Lower lobe of right lung (tissue), 2 donors: Measurements from ENCODE around the gene LMCD1. TPM values are rescaled to one million over a fixed set of nuclear protein-coding genes. Genes with fewer than 3 reads are reported as not detected.

ENCODE experiments used
- ATAC-seq, 2 donors: fragments of 200-7000 bp; cut with Tn5 transposase; one replicate each; pipeline ENCODE4 v1.9.1; 2020 to 2022; ENCODE audit warnings: mild to moderate bottlenecking in 2 of 2, moderate library complexity in 2 of 2
- DNase-seq: peaks from one replicate; pipeline ENCODE4 v3.0.0-alpha.2; 2020
- H3K27ac ChIP-seq: fragments of 200-600 bp; one replicate; pipeline ENCODE4 v1.8.0; 2022
- H3K27me3 ChIP-seq: fragments of 200-600 bp; one replicate; pipeline ENCODE4 v1.8.0; 2022; ENCODE audit warnings: low read depth
- H3K36me3 ChIP-seq: fragments of 200-600 bp; one replicate; pipeline ENCODE4 v1.8.0; 2022; ENCODE audit warnings: mild to moderate bottlenecking
- H3K4me1 ChIP-seq: fragments of 200-600 bp; one replicate; pipeline ENCODE4 v1.8.0; 2022
- H3K4me3 ChIP-seq: fragments of 200-600 bp; one replicate; pipeline ENCODE4 v1.8.0; 2022; ENCODE audit warnings: mild to moderate bottlenecking
- H3K9me3 ChIP-seq: fragments of 200-600 bp; one replicate; pipeline ENCODE4 v1.8.0; 2022
- intact Hi-C: fragments of 100-400 bp; cut with DNase I; formaldehyde crosslinking; loops from one replicate; pipeline ENCODE4 v1.11.0; 2022
- total RNA-seq: library from RNA; stranded (reverse); fragmentation: NEBNext Ultra II Directional; extraction: Animal tissue kit (Norgen Biotek cat#: 25700); gene quantifications from one replicate; pipeline ENCODE4 v1.2.1, GENCODE V29; 2021
- TF ChIP-seq, protein P1 (sequence below): fragments of 200-600 bp; IDR thresholded peaks from one replicate; pipeline ENCODE4 v1.8.0; 2022; ENCODE audit warnings: antibody characterized with exemption, mild to moderate bottlenecking
- donor health status: DM: no; HTN: yes; CAD: no; lungs with severe emphysema.

Gene LMCD1
- total RNA-seq, 1 donor from 2014 or later, result 93.6 TPM

DNA sequence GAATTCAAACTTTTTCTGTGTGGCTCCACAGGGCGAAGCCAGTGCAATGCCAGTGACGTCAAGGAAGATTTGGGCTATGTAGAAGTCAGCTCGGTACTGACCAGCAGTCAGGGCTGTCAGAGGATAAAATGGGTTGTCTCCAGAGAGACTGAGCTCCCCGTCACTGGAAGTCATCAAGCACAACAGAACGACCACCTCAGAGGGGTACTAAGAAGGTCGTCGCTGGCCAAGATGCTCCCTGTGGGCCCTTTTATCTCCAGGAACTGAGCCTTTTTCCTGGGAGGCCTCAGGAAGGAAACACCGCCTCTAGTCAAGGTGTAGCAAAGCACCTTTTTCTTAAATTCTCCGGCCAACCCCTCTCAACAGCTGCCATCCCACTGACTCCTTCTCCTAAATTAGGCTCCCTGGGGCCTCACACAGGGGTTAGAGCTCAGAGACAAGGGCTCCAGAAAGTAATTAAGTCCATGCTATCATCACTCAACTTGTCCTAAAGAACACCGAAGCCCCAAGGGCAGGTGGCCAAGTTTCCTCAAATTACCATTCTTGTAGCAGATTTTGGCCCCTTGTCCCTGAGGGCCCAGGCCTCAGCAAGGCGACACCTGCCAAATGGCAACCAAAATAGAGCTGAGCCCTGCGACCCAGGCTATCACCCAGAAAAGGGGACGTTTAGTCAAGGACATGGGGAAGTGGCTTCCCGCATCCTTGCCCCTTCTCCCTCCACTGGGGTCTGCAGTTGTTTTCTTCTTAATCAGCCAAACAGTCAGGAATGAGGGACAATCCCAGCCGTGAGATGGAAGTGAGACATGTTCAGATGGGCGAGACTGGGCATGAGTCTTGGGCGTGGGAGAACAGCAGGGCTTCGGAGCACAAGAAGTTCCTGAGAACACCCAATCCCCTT, 94.9 kb downstream of the LMCD1 start:
- no peaks in the 10 kb centered on the region for H3K36me3 ChIP-seq
- ATAC-seq (no peak), DNase-seq (no peak)
- TF ChIP-seq, protein P1, sequence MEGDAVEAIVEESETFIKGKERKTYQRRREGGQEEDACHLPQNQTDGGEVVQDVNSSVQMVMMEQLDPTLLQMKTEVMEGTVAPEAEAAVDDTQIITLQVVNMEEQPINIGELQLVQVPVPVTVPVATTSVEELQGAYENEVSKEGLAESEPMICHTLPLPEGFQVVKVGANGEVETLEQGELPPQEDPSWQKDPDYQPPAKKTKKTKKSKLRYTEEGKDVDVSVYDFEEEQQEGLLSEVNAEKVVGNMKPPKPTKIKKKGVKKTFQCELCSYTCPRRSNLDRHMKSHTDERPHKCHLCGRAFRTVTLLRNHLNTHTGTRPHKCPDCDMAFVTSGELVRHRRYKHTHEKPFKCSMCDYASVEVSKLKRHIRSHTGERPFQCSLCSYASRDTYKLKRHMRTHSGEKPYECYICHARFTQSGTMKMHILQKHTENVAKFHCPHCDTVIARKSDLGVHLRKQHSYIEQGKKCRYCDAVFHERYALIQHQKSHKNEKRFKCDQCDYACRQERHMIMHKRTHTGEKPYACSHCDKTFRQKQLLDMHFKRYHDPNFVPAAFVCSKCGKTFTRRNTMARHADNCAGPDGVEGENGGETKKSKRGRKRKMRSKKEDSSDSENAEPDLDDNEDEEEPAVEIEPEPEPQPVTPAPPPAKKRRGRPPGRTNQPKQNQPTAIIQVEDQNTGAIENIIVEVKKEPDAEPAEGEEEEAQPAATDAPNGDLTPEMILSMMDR, result no peak
- no peak overlapping the region for H3K4me3 ChIP-seq
- intact Hi-C loops, result no loop called here
- no peaks in the 10 kb centered on the region for H3K27me3 ChIP-seq
- no peaks in the 10 kb centered on the region for H3K4me1 ChIP-seq
- no peak overlapping the region for H3K27ac ChIP-seq
- H3K9me3 ChIP-seq, result no peaks in the 10 kb centered on the region

DNA sequence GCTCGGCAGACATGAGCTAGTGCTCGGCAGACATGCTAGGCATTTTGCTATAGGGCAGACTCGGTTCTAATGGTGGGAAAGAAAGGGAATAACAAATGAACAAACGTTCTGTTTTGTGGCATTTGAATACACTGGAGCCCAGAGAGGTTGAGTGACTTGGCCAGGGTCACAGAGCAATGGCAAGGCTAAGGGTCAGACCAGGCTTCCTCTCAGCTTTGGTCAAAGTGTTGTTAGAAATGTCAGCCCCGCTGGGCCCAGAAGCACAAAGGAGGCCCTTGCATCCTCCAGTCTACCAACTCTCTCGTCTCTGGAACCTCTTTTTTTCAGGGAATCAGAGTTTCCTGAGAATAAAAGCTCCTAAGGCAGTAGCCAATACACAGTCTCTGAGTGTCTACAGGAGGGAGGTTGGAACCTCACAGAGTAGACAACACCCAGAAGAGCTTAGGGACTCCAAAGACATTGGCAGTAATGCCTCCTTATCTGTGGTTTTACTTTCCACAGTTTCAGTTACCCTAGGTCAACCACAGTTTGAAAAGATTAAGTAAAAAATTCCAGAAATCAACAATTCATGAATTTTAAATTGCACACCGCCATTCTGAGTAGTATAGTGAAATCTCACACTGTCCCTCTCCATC, 95.7 kb downstream of the LMCD1 start:
- Histone ChIP-seq H3K4me3 (no peak overlapping the region), H3K36me3 (no peaks in the 10 kb centered on the region), H3K9me3 (no peaks in the 10 kb centered on the region), H3K27me3 (no peaks in the 10 kb centered on the region), H3K4me1 (no peaks in the 10 kb centered on the region), H3K27ac (no peak overlapping the region)
- ATAC-seq (no peak), DNase-seq (no peak)
- TF ChIP-seq, protein P1, result no peak
- intact Hi-C loops, result no loop called here

DNA sequence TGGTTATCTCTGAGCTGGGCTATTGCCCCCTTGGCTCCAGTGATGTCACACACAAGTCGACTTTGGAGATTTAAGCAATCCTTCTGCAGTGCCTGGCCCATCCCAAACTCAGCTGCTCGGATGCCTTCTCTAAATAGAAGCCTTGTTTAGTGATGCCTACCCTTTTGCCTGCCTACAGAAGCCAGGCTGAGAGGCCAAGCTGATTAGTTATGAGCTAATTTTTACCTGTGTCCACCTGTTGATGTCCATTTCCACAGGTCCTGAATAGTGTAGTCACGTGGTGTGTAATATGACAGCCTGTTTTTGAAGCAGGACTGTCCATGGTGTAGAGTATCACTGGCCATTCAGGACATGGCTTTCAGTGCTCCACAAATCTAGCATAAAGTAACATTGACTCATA, 97.5 kb downstream of the LMCD1 start:
- no peaks in the 10 kb centered on the region for H3K36me3 ChIP-seq
- ATAC-seq (no peak), DNase-seq (no peak)
- H3K4me1 ChIP-seq, result no peaks in the 10 kb centered on the region
- no peak overlapping the region for H3K4me3 ChIP-seq
- no peak overlapping the region for H3K27ac ChIP-seq
- TF ChIP-seq, protein P1, result no peak
- intact Hi-C loops, result no loop called here
- no peaks in the 10 kb centered on the region for H3K27me3 ChIP-seq
- no peaks in the 10 kb centered on the region for H3K9me3 ChIP-seq

DNA sequence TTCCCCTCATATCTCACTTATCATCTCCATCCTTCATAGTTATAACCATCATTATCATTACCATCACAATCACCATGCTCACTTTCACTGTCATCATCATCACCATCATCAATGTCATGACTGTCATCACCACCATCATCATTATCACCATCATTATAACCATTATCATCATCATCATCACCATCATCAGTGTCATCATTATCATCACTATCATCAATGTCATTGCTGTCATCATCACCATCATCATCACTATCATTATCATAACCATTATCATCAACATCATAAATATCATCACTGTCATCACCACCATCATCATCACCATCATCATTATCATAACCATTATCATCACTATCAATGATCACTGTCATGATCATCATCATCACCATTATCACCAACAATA, 98.8 kb downstream of the LMCD1 start:
- intact Hi-C loops, result no loop called here
- DNase-seq, result no peak
- no peaks in the 10 kb centered on the region for H3K4me1 ChIP-seq
- no peak overlapping the region for H3K27ac ChIP-seq
- H3K36me3 ChIP-seq, result no peaks in the 10 kb centered on the region
- no peaks in the 10 kb centered on the region for H3K27me3 ChIP-seq
- no peak overlapping the region for H3K4me3 ChIP-seq
- TF ChIP-seq, protein P1, result no peak
- H3K9me3 ChIP-seq, result no peaks in the 10 kb centered on the region
- no peak for ATAC-seq

DNA sequence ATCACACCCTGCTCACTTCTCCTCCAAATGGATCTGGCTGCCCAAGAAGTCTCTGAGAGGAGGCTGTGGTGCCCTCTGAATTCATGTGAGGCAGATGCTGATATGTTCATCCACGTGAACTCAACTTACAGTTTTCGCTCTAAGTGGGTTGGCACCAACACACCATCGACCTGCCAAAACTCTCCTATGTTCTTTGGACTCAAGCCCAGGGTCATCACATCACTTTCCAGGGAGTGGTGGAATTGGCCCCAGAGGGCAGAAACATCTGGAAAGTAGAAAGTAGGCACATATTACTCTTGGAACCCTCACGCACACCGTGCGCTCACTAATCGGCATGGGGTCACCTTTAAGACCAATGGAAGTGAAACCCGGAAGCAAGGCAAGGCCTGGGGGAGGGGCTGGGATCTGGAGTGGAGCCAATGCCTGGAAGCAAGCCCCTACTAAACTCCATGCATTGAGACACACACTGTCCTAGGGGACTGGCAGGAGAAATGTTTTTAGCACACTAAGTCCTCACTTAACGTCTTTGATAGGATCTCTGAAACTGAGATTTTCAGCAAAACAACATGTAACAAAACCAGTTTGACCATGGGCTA, 101.6 kb downstream of the LMCD1 start:
- intact Hi-C loops, result no loop called here
- H3K36me3 ChIP-seq, result no peaks in the 10 kb centered on the region
- H3K4me1 ChIP-seq, result peaks cover 16% of the 10 kb centered on the region
- no peak overlapping the region for H3K4me3 ChIP-seq
- TF ChIP-seq, protein P1, result no peak
- no peaks in the 10 kb centered on the region for H3K9me3 ChIP-seq
- no peaks in the 10 kb centered on the region for H3K27me3 ChIP-seq
- DNase-seq, result no peak
- no peak for ATAC-seq
- no peak overlapping the region for H3K27ac ChIP-seq
